Liver (tissue), 3 donors: ENCODE measurements around the gene BRIP1.

Experiments
- EGR1 ChIP-seq, 2 donors: IDR thresholded peaks; 2 replicates each; pipeline ENCODE4 v1.6.1; 2016 to 2018; ENCODE audit warnings: antibody characterized with exemption in 2 of 2, low read depth in 2 of 2
- FOXA1 ChIP-seq: IDR thresholded peaks from 2 replicates; pipeline ENCODE4 v1.6.1; 2016; ENCODE audit warnings: antibody characterized with exemption
- GABPA ChIP-seq, 2 donors: IDR thresholded peaks in 1 of 2; conservative IDR thresholded peaks in 1 of 2; 2 replicates each; pipeline ENCODE4 v1.6.1; 2016; ENCODE audit warnings: antibody characterized with exemption in 2 of 2, mild to moderate bottlenecking in 1 of 2, moderate library complexity in 1 of 2
- HNF4G ChIP-seq: IDR thresholded peaks from 2 replicates; pipeline ENCODE4 v1.6.1; 2016; ENCODE audit warnings: antibody characterized with exemption
- JUND ChIP-seq, 2 donors: IDR thresholded peaks; 2 replicates each; pipeline ENCODE4 v1.6.1; 2016; ENCODE audit warnings: antibody characterized with exemption in 2 of 2
- MAX ChIP-seq: IDR thresholded peaks from 2 replicates; pipeline ENCODE4 v1.6.1; 2016; ENCODE audit warnings: antibody characterized with exemption
- NR2F2 ChIP-seq: IDR thresholded peaks from 2 replicates; pipeline ENCODE4 v1.6.1; 2016; ENCODE audit warnings: antibody characterized with exemption
- RAD21 ChIP-seq, 2 donors: IDR thresholded peaks; 2 replicates each; pipeline ENCODE4 v1.6.1; 2016; ENCODE audit warnings: antibody characterized with exemption in 2 of 2, mild to moderate bottlenecking in 2 of 2
- TAF1 ChIP-seq: conservative IDR thresholded peaks from 2 replicates; pipeline ENCODE4 v1.6.1; 2016; ENCODE audit warnings: antibody characterized with exemption, mild to moderate bottlenecking
- YY1 ChIP-seq: IDR thresholded peaks from 2 replicates; pipeline ENCODE4 v1.6.1; 2016; ENCODE audit warnings: antibody characterized with exemption, mild to moderate bottlenecking
- TF ChIP-seq, protein P1 (sequence below): fragments of 150-350 bp; IDR thresholded peaks from 2 replicates; pipeline ENCODE4 v1.5.1; 2017; ENCODE audit warnings: improper control_type of control experiment, low read depth, low read length; ENCODE audit not compliant: missing input control
- TF ChIP-seq, protein P2 (sequence below): IDR thresholded peaks from 2 replicates; pipeline ENCODE4 v1.6.1; 2016; ENCODE audit warnings: antibody characterized with exemption
- donor health status: healthy.
- donor health status: healthy.

GRCh38 chr17:61775364-61775763 is 88.0 kb downstream of the BRIP1 start:
- TF ChIP-seq YY1, result no peak
- TF ChIP-seq MAX, result no peak
- TF ChIP-seq HNF4G, result no peak
- no peak for TF ChIP-seq TAF1
- TF ChIP-seq, protein P1, sequence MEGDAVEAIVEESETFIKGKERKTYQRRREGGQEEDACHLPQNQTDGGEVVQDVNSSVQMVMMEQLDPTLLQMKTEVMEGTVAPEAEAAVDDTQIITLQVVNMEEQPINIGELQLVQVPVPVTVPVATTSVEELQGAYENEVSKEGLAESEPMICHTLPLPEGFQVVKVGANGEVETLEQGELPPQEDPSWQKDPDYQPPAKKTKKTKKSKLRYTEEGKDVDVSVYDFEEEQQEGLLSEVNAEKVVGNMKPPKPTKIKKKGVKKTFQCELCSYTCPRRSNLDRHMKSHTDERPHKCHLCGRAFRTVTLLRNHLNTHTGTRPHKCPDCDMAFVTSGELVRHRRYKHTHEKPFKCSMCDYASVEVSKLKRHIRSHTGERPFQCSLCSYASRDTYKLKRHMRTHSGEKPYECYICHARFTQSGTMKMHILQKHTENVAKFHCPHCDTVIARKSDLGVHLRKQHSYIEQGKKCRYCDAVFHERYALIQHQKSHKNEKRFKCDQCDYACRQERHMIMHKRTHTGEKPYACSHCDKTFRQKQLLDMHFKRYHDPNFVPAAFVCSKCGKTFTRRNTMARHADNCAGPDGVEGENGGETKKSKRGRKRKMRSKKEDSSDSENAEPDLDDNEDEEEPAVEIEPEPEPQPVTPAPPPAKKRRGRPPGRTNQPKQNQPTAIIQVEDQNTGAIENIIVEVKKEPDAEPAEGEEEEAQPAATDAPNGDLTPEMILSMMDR, result no peak
- TF ChIP-seq RAD21 (IDR thresholded peaks at IDR 0.05), result no peak
- no peak for TF ChIP-seq NR2F2
- no peak for TF ChIP-seq JUND (IDR thresholded peaks at IDR 0.05)
- no peak for TF ChIP-seq EGR1 (IDR thresholded peaks at IDR 0.05; ENCODE audit: low read depth in 2 of 2)
- TF ChIP-seq GABPA (IDR thresholded peaks at IDR 0.05 in 1 of 2, conservative IDR thresholded peaks at IDR 0.05 in 1 of 2), result no peak
- TF ChIP-seq FOXA1, result no peak
- TF ChIP-seq, protein P2, sequence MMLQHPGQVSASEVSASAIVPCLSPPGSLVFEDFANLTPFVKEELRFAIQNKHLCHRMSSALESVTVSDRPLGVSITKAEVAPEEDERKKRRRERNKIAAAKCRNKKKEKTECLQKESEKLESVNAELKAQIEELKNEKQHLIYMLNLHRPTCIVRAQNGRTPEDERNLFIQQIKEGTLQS, result no peak
